Amniotic epithelial cell (primary cell): ENCODE measurements around the gene GPR101.
"Not testable (repeated sequence)": the region's sequence is repeated elsewhere in the genome, so short reads cannot be mapped to it uniquely, and the experiment has no call there.

Source experiments
- DNase-seq: peaks from one replicate; pipeline ENCODE4 v3.0.0-alpha.2; 2010; ENCODE audit warnings: low read depth

GPR101 gene

DNA sequence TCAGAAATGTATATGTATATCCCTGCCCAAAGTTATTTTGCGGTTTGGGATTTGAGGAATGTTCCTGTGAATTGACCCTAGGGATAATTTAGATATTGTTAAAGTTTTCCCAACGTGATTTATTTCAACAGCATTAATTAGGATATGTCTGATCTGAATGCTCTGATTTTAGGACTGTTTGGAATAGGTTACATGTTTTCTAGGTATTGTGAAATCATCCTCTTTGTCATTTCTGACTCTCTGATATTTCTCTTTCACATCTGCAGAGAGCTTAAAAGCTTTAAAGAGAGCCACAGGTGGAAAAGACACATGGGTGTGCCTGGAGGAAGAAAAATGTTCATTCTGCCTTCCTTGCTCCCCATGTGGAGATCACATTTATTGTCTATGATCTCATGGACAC, 5.1 kb downstream of the GPR101 start:
- no peak for DNase-seq

DNA sequence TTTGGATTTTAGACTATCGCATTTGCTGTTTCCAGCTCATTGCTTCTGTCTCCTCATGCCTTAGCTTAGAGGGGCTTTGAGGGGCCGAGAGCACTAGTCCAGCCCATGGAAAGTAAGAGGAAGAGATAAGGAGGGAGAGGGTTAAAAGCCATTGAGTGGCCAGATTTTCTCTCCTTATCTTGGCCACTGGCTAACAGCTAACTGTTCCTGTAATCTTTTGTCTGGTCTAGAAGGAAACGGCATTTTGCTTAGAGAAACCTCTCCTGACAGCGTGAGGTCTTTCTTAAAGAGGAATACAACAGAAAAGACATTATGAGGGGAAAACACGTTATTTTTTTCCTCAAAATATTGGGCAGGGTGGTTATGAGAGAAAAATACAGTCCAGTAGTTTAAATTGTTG, 7.9 kb downstream of the GPR101 start:
- DNase-seq, result no peak

DNA sequence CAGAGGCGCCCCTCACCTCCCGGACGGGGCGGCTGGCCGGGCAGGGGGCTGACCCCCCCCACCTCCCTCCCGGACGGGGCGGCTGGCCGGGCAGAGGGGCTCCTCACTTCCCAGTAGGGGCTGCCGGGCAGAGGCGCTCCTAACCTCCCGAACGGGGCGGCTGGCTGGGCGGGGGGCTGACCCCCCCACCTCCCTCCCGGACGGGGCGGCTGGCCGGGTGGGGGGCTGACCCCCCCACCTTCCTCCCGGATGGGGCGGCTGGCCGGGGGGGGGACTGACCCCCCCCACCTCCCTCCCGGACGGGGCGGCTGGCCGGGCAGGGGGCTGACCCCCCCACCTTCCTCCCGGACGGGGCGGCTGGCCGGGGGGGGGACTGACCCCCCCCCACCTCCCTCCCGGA, 33.6 kb downstream of the GPR101 start:
- DNase-seq, result not testable (repeated sequence)

DNA sequence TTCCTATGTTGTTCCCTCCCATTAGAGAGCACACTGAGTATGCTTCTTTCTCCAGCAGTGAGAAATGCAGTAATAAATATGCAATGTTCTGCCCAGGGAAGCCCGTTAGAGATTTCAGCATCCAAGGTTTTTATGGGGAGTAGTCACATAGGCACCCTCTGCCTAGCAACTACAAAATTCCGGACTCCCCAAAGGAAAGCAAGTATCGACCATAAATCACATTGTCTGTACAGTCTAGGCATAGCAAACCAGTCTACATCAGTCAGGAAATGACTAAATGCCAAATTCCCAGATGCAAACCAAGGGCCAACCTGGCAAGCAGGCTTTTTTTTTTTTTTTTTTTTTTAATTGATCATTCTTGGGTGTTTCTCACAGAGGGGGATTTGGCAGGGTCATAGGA, 34.8 kb downstream of the GPR101 start:
- no peak for DNase-seq
